ENCODE measurements around the gene RAB37. TPM values are rescaled to one million over a fixed set of nuclear protein-coding genes. Genes with fewer than 3 reads are reported as not detected.

RAB37 gene
- polyA plus RNA-seq, 12 donors: 0.63 to 5.0 (median 1.3) TPM; not detected in 1

GRCh38 chr17:74744714-74745547 is 7.9 kb downstream of the RAB37 start:
- DNase-seq: peak; percentile 58

DNA sequence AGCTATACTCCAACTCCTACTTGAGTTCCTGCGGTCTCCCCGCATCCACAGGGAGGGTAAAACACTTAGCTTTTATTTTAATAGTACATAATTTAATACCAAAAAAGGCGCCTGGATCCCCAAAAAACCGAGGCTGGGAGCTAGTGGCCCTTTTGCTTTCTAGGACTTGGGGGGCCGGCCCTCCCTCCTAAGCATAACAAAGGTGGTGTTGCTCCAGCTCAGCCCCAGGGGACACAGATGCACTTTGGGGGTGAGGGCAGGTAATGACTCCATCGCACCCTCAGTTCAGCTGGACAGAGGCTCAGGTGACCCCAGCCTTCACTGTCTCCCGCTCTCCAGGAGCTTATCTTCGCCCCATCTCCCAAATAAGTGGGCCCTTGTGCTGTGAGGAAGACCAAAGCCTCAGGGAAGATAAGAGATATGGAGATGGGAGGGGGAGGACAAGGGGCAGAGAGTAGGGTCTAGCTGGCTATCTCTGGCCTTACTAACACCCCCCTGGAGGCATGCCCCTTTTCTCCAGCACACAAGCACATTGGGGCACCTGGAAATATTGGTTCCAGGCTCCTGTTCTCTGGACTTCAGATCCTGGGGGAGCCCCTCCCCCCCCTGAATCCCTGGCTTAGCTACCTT is 8.6 kb downstream of the RAB37 start:
- no peak for DNase-seq

DNA sequence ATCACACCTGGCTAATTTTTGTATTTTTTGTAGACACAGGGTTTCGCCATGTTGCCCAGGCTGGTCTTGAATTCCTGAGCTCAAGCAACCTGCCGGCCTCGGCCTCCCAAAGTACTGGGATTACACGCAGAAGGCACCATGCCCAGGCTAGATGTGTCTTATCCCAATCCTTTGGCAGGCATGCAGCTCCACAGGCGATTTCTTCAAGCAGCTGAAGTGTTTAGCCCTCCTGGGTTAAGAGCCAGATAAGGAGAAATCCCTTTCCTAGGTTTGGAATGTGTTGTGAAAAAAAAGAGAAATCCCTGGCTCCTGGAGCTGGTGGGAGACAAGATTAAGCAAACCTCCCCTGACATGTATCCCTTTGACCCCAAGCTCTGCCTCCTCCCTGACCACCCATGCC is 9.3 kb downstream of the RAB37 start:
- no peak for DNase-seq

DNA sequence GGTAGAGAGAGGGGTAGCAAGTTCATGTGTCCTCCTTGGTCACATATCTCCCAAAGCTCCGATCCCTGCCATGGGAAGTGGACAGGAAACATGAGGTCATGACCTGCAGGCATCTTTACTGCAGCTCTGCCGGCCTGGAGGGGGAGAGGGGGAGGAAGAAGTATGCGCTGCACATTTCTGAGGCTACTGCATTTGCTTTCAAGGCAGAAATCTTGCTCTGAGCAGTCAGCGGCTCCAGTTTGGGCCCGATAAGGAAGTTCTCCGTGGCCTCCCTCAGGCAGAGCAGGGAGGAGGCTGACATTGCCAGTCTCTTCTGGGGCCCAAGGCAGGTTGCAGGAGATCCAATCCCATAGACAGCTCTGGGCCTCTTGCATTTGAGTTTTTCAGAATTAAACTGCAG is 9.9 kb downstream of the RAB37 start:
- DNase-seq: no peak

DNA sequence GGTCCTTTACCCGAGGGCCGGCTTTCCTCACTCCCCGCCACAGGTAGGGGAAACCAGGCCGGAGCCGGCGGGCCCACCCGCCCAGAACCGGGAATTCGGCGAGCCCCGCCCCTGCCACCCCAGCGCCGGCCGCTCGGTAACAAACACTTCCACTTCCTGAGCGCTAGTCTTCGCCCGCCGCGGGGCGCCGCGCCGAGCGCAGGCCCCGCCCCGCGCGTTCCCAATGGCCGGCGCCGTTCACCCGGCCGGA is 11.1 kb downstream of the RAB37 start:
- no peak for DNase-seq

DNA sequence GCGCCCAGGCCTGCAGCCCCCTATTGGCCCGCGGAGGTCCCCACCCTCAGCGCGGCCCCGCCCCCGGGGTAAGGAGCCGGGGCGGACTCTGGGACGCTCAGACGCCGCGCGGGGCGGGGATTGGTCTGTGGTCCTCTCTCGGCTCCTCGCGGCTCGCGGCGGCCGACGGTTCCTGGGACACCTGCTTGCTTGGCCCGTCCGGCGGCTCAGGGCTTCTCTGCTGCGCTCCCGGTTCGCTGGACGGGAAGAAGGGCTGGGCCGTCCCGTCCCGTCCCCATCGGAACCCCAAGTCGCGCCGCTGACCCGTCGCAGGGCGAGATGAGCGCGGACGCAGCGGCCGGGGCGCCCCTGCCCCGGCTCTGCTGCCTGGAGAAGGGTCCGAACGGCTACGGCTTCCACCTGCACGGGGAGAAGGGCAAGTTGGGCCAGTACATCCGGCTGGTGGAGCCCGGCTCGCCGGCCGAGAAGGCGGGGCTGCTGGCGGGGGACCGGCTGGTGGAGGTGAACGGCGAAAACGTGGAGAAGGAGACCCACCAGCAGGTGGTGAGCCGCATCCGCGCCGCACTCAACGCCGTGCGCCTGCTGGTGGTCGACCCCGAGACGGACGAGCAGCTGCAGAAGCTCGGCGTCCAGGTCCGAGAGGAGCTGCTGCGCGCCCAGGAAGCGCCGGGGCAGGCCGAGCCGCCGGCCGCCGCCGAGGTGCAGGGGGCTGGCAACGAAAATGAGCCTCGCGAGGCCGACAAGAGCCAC is 11.6 kb downstream of the RAB37 start, which contains the start of gene NHERF1:
Gene NHERF1, plus strand, starts transcription at position 100 of the 750 bp plus-strand sequence. Its CDS starts 219 bp downstream, at position 319.
- peak; percentile 87 for DNase-seq

GRCh38 chr17:74749279-74750038 is 12.4 kb downstream of the RAB37 start:
- DNase-seq: no peak

DNA sequence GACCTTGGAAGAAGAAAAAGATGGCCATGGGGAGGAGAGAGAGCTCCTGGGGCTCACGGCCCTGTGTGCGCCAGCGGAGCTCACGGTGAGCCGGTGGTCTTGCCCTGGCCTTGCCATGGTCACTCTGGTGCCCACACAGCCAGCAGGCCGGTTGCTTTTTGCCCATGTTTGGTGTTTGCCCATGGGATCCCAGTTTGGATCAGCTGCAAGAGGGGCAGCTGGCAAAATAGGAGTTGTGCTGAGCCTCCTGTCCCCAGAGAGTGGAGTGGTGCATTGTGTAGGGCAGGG is 12.9 kb downstream of the RAB37 start:
- DNase-seq: no peak

GRCh38 chr17:74750327-74751069 is 13.4 kb downstream of the RAB37 start:
- no peak for DNase-seq

GRCh38 chr17:74752415-74752814 is 15.4 kb downstream of the RAB37 start:
- DNase-seq: no peak

DNA sequence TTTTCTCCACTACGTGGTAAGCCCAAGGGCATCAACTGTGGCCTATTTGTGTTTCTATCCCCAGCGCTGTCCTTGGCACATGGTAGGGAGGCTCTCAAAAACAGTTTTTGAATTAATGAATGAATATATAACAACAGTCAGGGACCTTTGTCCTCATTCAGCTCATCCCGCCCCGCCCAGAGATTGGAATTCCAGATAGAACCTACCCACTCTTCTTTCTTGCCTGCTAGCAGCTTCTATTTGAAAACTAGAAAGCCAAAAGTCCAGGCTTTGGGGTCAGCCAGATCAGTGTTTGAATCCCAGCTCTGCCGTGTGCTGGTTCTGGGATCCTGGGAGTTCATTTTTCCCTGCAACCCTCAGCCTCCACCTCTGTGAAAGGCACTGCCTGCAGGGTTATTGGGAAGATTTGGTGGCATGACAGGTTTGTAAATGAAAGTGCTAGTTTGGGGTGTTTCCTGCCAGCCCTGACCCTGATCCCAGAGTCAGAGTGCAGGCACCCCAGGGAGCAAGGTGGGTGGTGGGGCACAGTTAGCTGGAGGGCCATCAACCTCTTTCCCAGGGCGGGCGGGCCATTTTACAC is 15.9 kb downstream of the RAB37 start:
- DNase-seq: no peak

GRCh38 chr17:74754832-74755231 is 17.8 kb downstream of the RAB37 start:
- DNase-seq: no peak

GRCh38 chr17:74755533-74755932 is 18.5 kb downstream of the RAB37 start:
- no peak for DNase-seq

GRCh38 chr17:74756891-74757290 is 19.8 kb downstream of the RAB37 start:
- DNase-seq: no peak

- DNase-seq: no peak
These were observed 20.4 kb downstream of the RAB37 start for GRCh38 chr17:74757502-74757901.

- no peak for DNase-seq
These were observed 21.1 kb downstream of the RAB37 start for GRCh38 chr17:74757931-74758847.

- DNase-seq: no peak
These were observed 21.8 kb downstream of the RAB37 start for GRCh38 chr17:74758848-74759168.

DNA sequence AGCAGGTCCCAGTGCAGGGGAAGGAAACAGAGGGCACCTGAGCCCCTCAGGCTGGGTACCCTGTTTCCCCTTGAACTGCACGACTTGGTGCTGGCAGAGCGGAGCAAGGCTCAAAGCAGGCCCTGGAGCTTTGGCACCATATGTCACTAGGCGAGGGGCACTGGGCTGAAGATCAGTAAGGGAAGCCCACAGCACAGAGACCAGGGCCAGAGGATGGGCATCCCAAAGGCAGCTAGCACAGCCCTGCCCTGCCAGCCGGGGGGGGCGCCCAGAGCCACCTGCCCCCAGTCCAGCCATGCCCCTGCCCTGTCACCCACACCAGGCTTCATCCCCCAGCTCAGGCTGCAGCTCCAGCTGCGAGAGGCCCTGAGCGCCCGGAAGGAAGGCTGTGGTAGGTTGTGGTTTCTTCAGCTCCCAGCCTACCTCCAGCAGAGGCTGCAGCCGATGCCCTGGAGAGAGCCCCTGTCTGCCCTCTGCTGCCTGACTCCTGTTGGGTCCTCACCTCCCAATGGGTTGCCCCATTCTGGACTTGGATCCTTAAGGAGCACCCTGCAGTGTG is 22.3 kb downstream of the RAB37 start:
- DNase-seq: no peak

DNA sequence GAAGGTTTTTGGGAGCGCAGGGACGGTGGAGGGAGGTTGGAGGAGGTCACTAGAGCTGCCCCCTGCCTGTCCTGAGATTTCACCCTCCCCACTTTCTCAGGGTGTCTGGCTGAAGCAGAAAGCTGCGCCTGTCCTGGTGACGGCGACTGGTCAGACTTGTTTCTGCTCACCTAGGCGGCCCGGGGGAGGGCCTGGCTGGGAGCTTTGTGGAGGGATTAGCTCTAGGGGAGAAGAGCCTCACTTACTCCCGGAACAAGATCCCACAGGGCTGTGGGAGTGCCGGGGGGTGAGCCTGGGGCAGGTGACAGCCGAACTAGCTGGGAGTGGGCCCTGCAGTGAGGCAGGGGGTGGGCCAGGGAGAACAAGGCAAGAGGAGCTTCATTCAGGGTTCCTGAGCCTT is 22.9 kb downstream of the RAB37 start:
- no peak for DNase-seq
